ENCODE measurements around the gene ILF2. TPM values are rescaled to one million over a fixed set of nuclear protein-coding genes. Genes with fewer than 3 reads are reported as not detected.
"Not testable (repeated sequence)": the region's sequence is repeated elsewhere in the genome, so short reads cannot be mapped to it uniquely, and the experiment has no call there.

The ILF2 gene
- polyA plus RNA-seq, 3 donors = 240 to 334 (median 322) TPM

- DNase-seq (ENCODE audit: extremely low read depth in 1 of 11, low read depth in 9 of 11, low spot score in 4 of 11) = no peak
These were observed 9.6 kb downstream of the ILF2 start for GRCh38 chr1:153661111-153661708.

GRCh38 chr1:153659656-153660055 is 11.1 kb downstream of the ILF2 start:
- DNase-seq (ENCODE audit: extremely low read depth in 1 of 11, low read depth in 9 of 11, low spot score in 4 of 11) = no peak

DNA sequence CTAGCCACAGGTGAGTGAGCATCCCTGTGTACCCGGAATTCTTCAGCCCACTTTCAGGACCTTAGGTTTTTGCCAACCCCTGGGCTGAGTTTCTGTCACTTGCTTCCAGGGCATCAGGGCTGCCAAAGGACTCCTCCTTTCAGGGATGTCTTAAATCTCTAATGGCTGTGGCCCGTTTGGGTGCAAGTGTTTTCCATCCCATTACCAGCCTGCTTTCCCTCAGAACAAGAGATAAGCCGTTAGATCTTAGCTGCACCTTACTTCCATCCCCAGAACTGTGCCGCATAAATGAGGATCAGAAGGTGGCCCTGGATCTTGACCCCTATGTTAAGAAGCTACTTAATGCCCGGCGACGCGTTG is 11.6 kb downstream of the ILF2 start:
- no peak for DNase-seq (ENCODE audit: extremely low read depth in 1 of 11, low read depth in 9 of 11, low spot score in 4 of 11)

- DNase-seq (ENCODE audit: extremely low read depth in 1 of 11, low read depth in 9 of 11, low spot score in 4 of 11) = peak in 10 of 11 donors; percentile 77 to 89 (median 86)
These were observed 12.2 kb downstream of the ILF2 start, which contains the start of gene SNAPIN for GRCh38 chr1:153658400-153659174. Gene SNAPIN (plus strand): TSS chr1:153658703. CDS start chr1:153658744, 41 bp downstream.

DNA sequence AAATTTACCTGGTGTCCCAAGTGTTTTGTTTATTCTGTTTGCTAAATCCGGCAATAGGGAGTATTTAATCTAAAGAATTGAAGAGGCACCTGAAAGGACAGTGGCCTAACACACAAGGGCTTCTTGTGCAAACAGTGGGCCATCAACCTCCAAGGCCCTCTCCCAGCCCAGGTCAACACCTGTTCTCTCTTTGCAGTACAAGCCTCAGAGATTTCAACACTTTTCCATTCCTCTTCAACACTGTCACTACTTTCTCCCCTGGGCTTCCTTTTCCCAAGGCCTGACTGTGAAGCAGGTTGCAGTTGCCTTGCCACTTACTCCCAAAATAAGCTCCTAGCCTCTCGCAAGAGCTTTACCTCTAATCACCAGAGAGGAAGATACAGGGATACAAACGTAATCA is 15.5 kb downstream of the ILF2 start:
- DNase-seq (ENCODE audit: extremely low read depth in 1 of 11, low read depth in 9 of 11, low spot score in 4 of 11) = no peak

GRCh38 chr1:153652805-153653500 is 17.8 kb downstream of the ILF2 start:
- DNase-seq (ENCODE audit: extremely low read depth in 1 of 11, low read depth in 9 of 11, low spot score in 4 of 11) = no peak

DNA sequence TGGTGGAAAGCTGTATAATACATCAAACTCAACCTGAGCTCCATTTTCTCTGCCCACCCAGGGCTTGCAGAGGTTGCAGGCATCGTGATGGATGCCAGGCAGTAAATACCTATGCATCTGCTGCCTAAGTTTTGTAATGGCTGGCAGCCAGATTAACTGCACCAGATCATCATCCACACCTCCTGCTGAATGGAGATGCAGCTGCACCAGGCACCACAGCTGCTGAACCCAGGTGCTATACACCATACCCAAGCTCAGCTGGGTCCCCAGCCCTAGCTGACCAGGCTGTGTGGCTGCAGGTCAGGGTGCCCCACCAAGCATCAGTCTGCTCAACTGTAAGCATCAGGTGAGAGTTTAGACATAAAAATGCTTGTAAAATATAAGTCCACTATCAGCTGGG is 19.0 kb downstream of the ILF2 start:
- no peak for DNase-seq (ENCODE audit: extremely low read depth in 1 of 11, low read depth in 9 of 11, low spot score in 4 of 11)

DNA sequence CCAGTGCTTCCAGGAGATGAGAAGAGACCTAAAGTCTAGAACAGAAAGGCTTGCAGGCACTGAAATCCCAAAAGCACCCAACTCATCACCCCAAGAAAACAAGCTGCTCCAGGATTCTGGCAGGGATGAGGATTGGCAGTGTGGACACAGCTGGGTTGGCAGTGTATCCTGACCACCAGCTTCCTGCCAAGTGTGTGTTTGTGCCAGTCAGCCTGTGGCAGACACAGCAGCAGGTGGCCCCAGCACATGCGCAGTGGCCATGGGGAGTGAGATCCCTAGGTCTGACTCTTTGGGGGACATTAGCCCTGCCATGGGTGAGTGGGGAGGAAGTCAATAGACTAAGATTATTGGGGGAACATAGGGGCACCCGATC is 20.9 kb downstream of the ILF2 start:
- DNase-seq (ENCODE audit: extremely low read depth in 1 of 11, low read depth in 9 of 11, low spot score in 4 of 11) = no peak

DNA sequence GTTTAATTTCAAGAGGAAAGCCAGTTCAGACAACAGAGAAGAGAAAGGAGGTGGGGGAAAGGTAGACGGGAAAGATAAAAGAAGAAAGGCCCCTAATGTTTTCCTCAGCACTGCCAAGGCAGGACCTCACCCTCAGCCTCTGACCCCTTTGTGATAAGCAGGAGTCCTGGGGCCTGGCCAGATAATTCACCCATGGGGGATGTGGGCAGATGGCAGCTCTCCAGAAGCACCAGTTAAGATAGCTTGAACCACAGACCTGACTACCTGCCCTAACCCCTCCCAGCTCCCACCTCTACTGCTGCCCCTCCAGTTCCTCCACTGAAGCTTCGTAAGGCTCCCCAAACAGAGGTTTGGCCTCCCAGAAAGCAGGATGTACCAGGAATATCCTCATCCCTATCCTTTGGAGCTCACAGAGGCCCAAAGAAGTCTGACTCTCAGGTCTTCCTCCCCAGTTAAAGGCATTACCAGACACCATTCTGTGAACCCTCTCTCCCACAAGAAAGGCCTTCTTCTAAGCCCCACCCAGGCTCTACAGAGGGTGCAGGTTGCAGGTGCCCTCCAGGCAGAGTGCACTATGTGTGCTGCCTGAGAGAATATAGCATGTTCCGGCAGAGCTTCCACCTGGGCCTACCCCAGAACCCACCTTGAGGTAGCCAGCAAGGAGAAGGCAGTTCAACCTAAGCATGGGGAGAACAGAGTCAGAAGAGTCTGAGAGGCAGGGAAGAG is 21.5 kb downstream of the ILF2 start:
- DNase-seq (ENCODE audit: extremely low read depth in 1 of 11, low read depth in 9 of 11, low spot score in 4 of 11) = no peak

- DNase-seq (ENCODE audit: extremely low read depth in 1 of 11, low read depth in 9 of 11, low spot score in 4 of 11) = no peak
These were observed 22.7 kb downstream of the ILF2 start for GRCh38 chr1:153648000-153648643.

DNA sequence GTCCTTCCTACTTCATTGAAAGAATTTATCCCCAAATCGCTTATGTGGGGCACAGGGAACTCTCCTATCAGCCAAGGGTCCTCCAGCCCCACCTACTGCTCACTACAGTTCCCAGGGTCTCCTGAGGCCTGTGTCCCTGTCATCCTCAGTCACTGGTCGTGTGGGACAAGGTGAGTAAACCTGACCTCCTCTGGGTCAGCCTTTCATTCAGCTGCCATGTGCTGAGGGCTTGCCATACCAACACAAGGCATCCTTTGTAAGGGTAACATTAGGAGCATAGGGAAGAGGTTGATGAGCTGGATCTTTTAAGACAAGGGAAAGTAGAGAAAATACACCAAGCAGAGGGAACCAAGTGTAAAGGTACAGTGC is 23.5 kb downstream of the ILF2 start:
- DNase-seq (ENCODE audit: extremely low read depth in 1 of 11, low read depth in 9 of 11, low spot score in 4 of 11) = no peak

DNA sequence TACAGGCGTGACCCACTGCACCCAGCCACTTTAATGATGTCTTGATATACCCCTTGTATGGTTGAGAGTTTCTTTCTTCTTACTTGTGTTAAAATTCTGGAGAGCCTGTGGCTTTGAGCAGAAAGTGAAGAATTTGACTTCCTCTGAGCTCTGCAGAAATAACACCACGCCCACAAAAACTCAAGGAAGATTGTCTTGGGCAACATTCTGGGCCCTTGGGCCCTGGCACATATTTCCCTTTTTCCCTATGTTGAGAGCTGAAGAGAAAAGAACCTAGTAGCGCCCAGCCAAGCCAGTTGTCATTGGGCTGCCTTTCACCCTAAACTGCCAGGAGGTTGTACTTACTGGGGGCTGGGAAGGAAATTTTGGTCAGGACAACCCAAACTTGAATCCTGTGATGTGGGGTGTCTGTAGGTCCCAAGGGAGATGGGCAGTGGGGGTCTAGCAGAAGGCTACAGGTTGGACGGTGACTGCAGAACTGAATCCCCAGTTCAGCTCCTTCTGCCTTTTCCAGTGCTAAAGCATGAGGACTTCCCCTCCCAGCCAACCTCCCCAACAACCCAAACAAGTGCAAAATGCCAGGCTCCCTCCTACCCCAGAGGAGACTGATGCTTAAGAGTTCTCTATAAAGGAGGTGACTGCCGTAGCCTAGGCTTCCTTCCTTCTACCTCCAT is 24.0 kb downstream of the ILF2 start:
- no peak for DNase-seq (ENCODE audit: extremely low read depth in 1 of 11, low read depth in 9 of 11, low spot score in 4 of 11)

- DNase-seq (ENCODE audit: extremely low read depth in 1 of 11, low read depth in 9 of 11, low spot score in 4 of 11) = no peak
These were observed 27.0 kb downstream of the ILF2 start for GRCh38 chr1:153643816-153644215.

DNA sequence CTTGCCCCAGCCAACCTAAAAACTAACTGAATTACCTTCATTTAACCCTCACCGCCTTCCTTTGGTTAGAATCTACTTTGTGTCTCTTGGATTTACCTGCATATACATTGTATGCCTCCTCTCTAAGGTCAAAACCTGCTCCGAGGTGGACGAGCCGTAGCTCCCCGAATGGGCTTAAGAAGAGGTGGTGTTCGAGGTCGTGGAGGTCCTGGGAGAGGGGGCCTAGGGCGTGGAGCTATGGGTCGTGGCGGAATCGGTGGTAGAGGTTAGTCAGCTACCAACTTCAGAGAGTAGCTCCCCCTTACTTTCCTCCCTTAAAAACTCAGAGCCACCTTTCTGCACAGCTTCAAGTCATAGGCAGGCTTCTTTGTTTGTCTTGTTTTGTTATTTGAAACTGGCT is 27.7 kb downstream of the ILF2 start:
- DNase-seq (ENCODE audit: extremely low read depth in 1 of 11, low read depth in 9 of 11, low spot score in 4 of 11) = no peak

DNA sequence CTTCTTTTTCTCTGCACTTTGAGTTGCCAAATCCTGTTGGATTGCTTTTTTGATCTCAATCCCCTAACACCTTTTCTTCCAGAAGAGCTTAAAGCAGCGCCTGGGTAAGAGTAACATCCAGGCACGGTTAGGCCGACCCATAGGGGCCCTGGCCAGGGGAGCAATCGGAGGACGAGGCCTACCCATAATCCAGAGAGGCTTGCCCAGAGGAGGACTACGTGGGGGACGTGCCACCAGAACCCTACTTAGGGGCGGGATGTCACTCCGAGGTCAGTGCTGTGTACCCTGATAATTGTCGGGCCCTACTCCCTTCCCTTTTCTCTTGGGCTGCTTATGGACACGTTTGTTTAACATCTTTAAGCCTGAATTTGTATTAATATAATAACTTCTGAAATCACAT is 28.6 kb downstream of the ILF2 start:
- DNase-seq (ENCODE audit: extremely low read depth in 1 of 11, low read depth in 9 of 11, low spot score in 4 of 11) = no peak

GRCh38 chr1:153640861-153641260 is 29.9 kb downstream of the ILF2 start:
- no peak for DNase-seq (ENCODE audit: extremely low read depth in 1 of 11, low read depth in 9 of 11, low spot score in 4 of 11)

GRCh38 chr1:153640213-153640612 is 30.6 kb downstream of the ILF2 start:
- not testable (repeated sequence) for DNase-seq (ENCODE audit: extremely low read depth in 1 of 11, low read depth in 9 of 11, low spot score in 4 of 11)

DNA sequence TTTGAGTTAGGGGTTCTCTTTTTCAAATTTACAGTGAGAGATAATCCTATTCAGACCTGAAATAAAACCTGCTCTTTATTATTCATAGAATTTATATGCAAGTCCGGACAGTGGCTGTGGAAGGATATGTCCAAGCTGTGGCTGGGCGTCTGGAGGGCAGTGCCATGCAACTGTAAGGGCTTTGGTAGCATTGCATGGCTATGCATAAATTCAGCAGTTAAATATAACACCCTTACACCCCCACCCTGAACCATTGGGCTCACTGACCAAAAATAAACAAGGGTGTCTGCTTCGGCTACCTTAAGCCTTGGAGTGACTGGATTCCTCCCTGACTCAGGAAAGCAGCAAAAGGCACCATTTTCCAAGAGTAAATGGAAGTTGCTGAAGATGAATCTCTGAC is 31.5 kb downstream of the ILF2 start:
- no peak for DNase-seq (ENCODE audit: extremely low read depth in 1 of 11, low read depth in 9 of 11, low spot score in 4 of 11)

- DNase-seq (ENCODE audit: extremely low read depth in 1 of 11, low read depth in 9 of 11, low spot score in 4 of 11) = no peak
These were observed 32.5 kb downstream of the ILF2 start for GRCh38 chr1:153638261-153638660.
